ENCODE measurements around the gene PCSK5. TPM values are rescaled to one million over a fixed set of nuclear protein-coding genes. Genes with fewer than 3 reads are reported as not detected.

The PCSK5 gene
- total RNA-seq, 1 experiment from 2014 or later, result 7.5 TPM

- Mint-ChIP-seq H3K9me3 (no peaks in the 10 kb centered on the region), H3K4me1 (no peaks in the 10 kb centered on the region), H3K27me3 (ENCODE audit: low read depth) (no peaks in the 10 kb centered on the region; the same call in 1 of the 2 replicates), H3K4me3 (no peak overlapping the region), H3K27ac (no peak overlapping the region), H3K36me3 (ENCODE audit: insufficient read depth in 1 of 3, low read depth in 3 of 3) (no peaks in the 10 kb centered on the region; a peak in 1 of 7 replicates)
- H3K14ac ChIP-seq (ENCODE audit: insufficient read depth, low read length), result no peak overlapping the region
- no peaks in the 10 kb centered on the region for H3K79me1 ChIP-seq (ENCODE audit: insufficient read depth, low read depth, low read length, poor library complexity, severe bottlenecking)
- no peak overlapping the region for H3K56ac ChIP-seq (ENCODE audit: insufficient read length, low read depth, low read length)
- no peak overlapping the region for H3K18ac ChIP-seq (ENCODE audit: insufficient read length, low read depth, low read length)
- no peak for TF ChIP-seq CTCF (conservative IDR thresholded peaks at IDR 0.05)
- no peak for DNase-seq
- no peak overlapping the region for H4K5ac ChIP-seq (ENCODE audit: insufficient read length, low read depth, low read length)
- no peaks in the 10 kb centered on the region for H3K9me3 ChIP-seq (ENCODE audit: control insufficient read depth, low read depth, low read length)
- H2BK5ac ChIP-seq (ENCODE audit: insufficient read length, low read length), result no peak overlapping the region
- no peaks in the 10 kb centered on the region for H3K79me2 ChIP-seq (ENCODE audit: insufficient read depth, low read length)
- H2BK120ac ChIP-seq (ENCODE audit: low read depth, low read length, poor library complexity, severe bottlenecking), result no peak overlapping the region
- H3K4me2 ChIP-seq (ENCODE audit: insufficient read depth, insufficient read length, low read length), result no peak overlapping the region
- no peak overlapping the region for H2BK15ac ChIP-seq (ENCODE audit: low read depth, low read length)
- H3K4ac ChIP-seq (ENCODE audit: low read depth, low read length), result no peak overlapping the region
- no peak overlapping the region for H4K8ac ChIP-seq (replicated peaks; ENCODE audit: insufficient read length, low read depth, low read length)
- no peaks in the 10 kb centered on the region for H4K20me1 ChIP-seq (ENCODE audit: control insufficient read depth, insufficient read depth, insufficient read length)
- H3K27ac ChIP-seq (ENCODE audit: insufficient read length, low read depth, low read length), result no peak overlapping the region
- peaks cover 2% of the 10 kb centered on the region; the same call in 1 of the 2 replicates for H3K4me1 ChIP-seq (ENCODE audit: insufficient read depth, low read length)
- no CpG with 5 or more reads among the region's 2 CpGs for WGBS (ENCODE audit: extremely low coverage, insufficient read length, low lambda C conversion rate)
- no peak overlapping the region for H2AFZ ChIP-seq (ENCODE audit: low read length)
- no peak overlapping the region for H2BK20ac ChIP-seq (ENCODE audit: low read depth, low read length, poor library complexity, severe bottlenecking)
- no peaks in the 10 kb centered on the region for H3K23me2 ChIP-seq (ENCODE audit: insufficient read length, low read depth, low read length, poor library complexity, severe bottlenecking)
- no peak overlapping the region for H3T11ph ChIP-seq (ENCODE audit: low read length)
- H3K23ac ChIP-seq (ENCODE audit: insufficient read length, low read depth, low read length), result no peak overlapping the region
- H2BK12ac ChIP-seq (ENCODE audit: insufficient read length, low read depth, low read length), result no peak overlapping the region
- no peaks in the 10 kb centered on the region for H3K27me3 ChIP-seq (ENCODE audit: insufficient read depth, low read length)
- H4K91ac ChIP-seq (ENCODE audit: insufficient read length, low read depth, low read length), result no peak overlapping the region
- no peak overlapping the region for H3K9ac ChIP-seq (ENCODE audit: extremely low read depth, insufficient read length, low read length)
- no peak overlapping the region for H2AK5ac ChIP-seq (ENCODE audit: insufficient read length, low read length)
Observed at GRCh38 chr9:76247426-76247825, 357.0 kb downstream of the PCSK5 start.

Data from H9 (cell line).